Measurements from ENCODE around the gene MPHOSPH9. TPM values are rescaled to one million over a fixed set of nuclear protein-coding genes. Genes with fewer than 3 reads are reported as not detected.
"Not testable (repeated sequence)": the region's sequence is repeated elsewhere in the genome, so short reads cannot be mapped to it uniquely, and the experiment has no call there.

MPHOSPH9 gene
- total RNA-seq, 2 donors from 2014 or later = 15.5 to 35.7 TPM

- Histone ChIP-seq H3K4me1 (no peaks in the 10 kb centered on the region), H3K27ac (peak overlapping the region; percentile 85), H3K9me3 (no peaks in the 10 kb centered on the region), H3K4me3 (peak overlapping the region; percentile 75), H3K36me3 (no peaks in the 10 kb centered on the region), H3K27me3 (no peaks in the 10 kb centered on the region), H3K9ac (ENCODE audit: low read depth in 2 of 2, low read length in 2 of 2) (peak overlapping the region; percentile 67 to 98)
- intact Hi-C loops (cut with DNase I) = loop anchor here (10.0 kb wide), 2 partner anchors 77 to 367 kb away; partner anchors contain the start of gene PITPNM2
- TF ChIP-seq CTCF (IDR thresholded peaks at IDR 0.05) = no peak
- no peak for DNase-seq
These were observed 1.0 kb downstream of the MPHOSPH9 start for GRCh38 chr12:123231931-123232330.

- no peak for DNase-seq
- intact Hi-C loops (cut with DNase I) = no loop called here
- Histone ChIP-seq H3K9ac (ENCODE audit: low read depth in 2 of 2, low read length in 2 of 2) (no peak overlapping the region), H3K27me3 (no peaks in the 10 kb centered on the region), H3K9me3 (no peaks in the 10 kb centered on the region), H3K36me3 (no peaks in the 10 kb centered on the region), H3K4me1 (no peaks in the 10 kb centered on the region), H3K4me3 (no peak overlapping the region), H3K27ac (no peak overlapping the region)
- no peak for TF ChIP-seq CTCF (IDR thresholded peaks at IDR 0.05)
These were observed 3.9 kb downstream of the MPHOSPH9 start for GRCh38 chr12:123229051-123229450.

GRCh38 chr12:123227581-123228258 lies 5.2 kb downstream of the MPHOSPH9 start:
- intact Hi-C loops (cut with DNase I) = no loop called here
- Histone ChIP-seq H3K36me3 (no peaks in the 10 kb centered on the region), H3K4me3 (no peak overlapping the region), H3K27me3 (no peaks in the 10 kb centered on the region), H3K27ac (no peak overlapping the region), H3K9ac (ENCODE audit: low read depth in 2 of 2, low read length in 2 of 2) (no peak overlapping the region), H3K4me1 (no peaks in the 10 kb centered on the region), H3K9me3 (no peaks in the 10 kb centered on the region)
- TF ChIP-seq CTCF (IDR thresholded peaks at IDR 0.05) = no peak
- no peak for DNase-seq

- Histone ChIP-seq H3K4me3 (no peak overlapping the region), H3K27me3 (no peaks in the 10 kb centered on the region), H3K4me1 (no peaks in the 10 kb centered on the region), H3K9ac (ENCODE audit: low read depth in 2 of 2, low read length in 2 of 2) (no peak overlapping the region), H3K36me3 (no peaks in the 10 kb centered on the region), H3K9me3 (no peaks in the 10 kb centered on the region), H3K27ac (no peak overlapping the region)
- TF ChIP-seq CTCF (IDR thresholded peaks at IDR 0.05) = no peak
- DNase-seq = no peak
- intact Hi-C loops (cut with DNase I) = no loop called here
These were observed 7.5 kb downstream of the MPHOSPH9 start for GRCh38 chr12:123225443-123225842.

- Histone ChIP-seq H3K27ac (no peak overlapping the region), H3K9ac (ENCODE audit: low read depth in 2 of 2, low read length in 2 of 2) (no peak overlapping the region), H3K27me3 (no peaks in the 10 kb centered on the region), H3K9me3 (no peaks in the 10 kb centered on the region), H3K4me1 (no peaks in the 10 kb centered on the region), H3K4me3 (no peak overlapping the region), H3K36me3 (no peaks in the 10 kb centered on the region)
- no peak for DNase-seq
- TF ChIP-seq CTCF (IDR thresholded peaks at IDR 0.05) = no peak
- intact Hi-C loops (cut with DNase I) = no loop called here
These were observed 9.7 kb downstream of the MPHOSPH9 start for GRCh38 chr12:123223241-123223668.

- H3K4me3 ChIP-seq; H3K4me1 ChIP-seq; H3K27me3 ChIP-seq; H3K36me3 ChIP-seq; H3K27ac ChIP-seq; H3K9me3 ChIP-seq; DNase-seq; H3K9ac ChIP-seq (ENCODE audit: low read depth in 2 of 2, low read length in 2 of 2); intact Hi-C loops (cut with DNase I): not testable (repeated sequence)
These were observed 25.1 kb downstream of the MPHOSPH9 start for GRCh38 chr12:123207815-123208214.

GRCh38 chr12:123206794-123207193 lies 26.1 kb downstream of the MPHOSPH9 start:
- H3K9ac ChIP-seq (ENCODE audit: low read depth in 2 of 2, low read length in 2 of 2); intact Hi-C loops (cut with DNase I); H3K27me3 ChIP-seq; H3K9me3 ChIP-seq; H3K36me3 ChIP-seq; DNase-seq; H3K27ac ChIP-seq; H3K4me3 ChIP-seq; H3K4me1 ChIP-seq: not testable (repeated sequence)
